Common myeloid progenitor, CD34-positive (primary cell): Measurements from ENCODE around the gene TNFSF15.

Experiments
- CTCF ChIA-PET: fragments of 350-600 bp; sonication (Branson Sonifier 250); formaldehyde crosslinking; loops from one replicate; lab custom pipeline; 2021; ENCODE audit warnings: antibody characterized with exemption; lab: Charles Lee
- POLR2A ChIA-PET: fragments of 350-600 bp; sonication (Branson Sonifier 250); formaldehyde crosslinking; loops from one replicate; lab custom pipeline; 2021; ENCODE audit warnings: antibody characterized with exemption; lab: Charles Lee
- DNase-seq, 3 donors: peaks; one replicate each; pipeline versions ENCODE4 v3.0.0 to v3.0.0-alpha.2; 2013
- H3K27ac ChIP-seq, 2 experiments: 1 replicate in 1 of 2; 2 replicates in 1 of 2; pipeline ENCODE4 v1.7.0; 2013; ENCODE audit warnings: inconsistent platforms in 2 of 2, low read length in 2 of 2, mild to moderate bottlenecking in 2 of 2, low read depth in 1 of 2, moderate library complexity in 1 of 2; ENCODE audit not compliant: severe bottlenecking in 2 of 2, insufficient read depth in 1 of 2, poor library complexity in 1 of 2
- H3K27me3 ChIP-seq, 5 experiments: replicated peaks in 2 of 5; 1 replicate in 3 of 5; 2 replicates in 2 of 5; pipeline versions ENCODE4 v1.6.1 to v1.7.0; 2013; ENCODE audit warnings: low read length in 4 of 5, mild to moderate bottlenecking in 2 of 5, moderate library complexity in 2 of 5, inconsistent platforms in 1 of 5; ENCODE audit not compliant: insufficient read depth in 5 of 5, control insufficient read depth in 4 of 5
- H3K36me3 ChIP-seq, 4 experiments: 1 replicate in 2 of 4; 2 replicates in 2 of 4; pipeline versions ENCODE4 v1.6.1 to v1.7.0; 2013; ENCODE audit warnings: low read length in 3 of 4, control low read depth in 1 of 4, mild to moderate bottlenecking in 1 of 4; ENCODE audit not compliant: control insufficient read depth in 4 of 4, insufficient read depth in 4 of 4
- H3K4me1 ChIP-seq, 4 experiments: 1 replicate in 3 of 4; 2 replicates in 1 of 4; pipeline versions ENCODE4 v1.6.1 to v1.7.1; 2013; ENCODE audit warnings: low read length in 3 of 4, mild to moderate bottlenecking in 3 of 4, control low read depth in 1 of 4, inconsistent platforms in 1 of 4, moderate library complexity in 1 of 4; ENCODE audit not compliant: control insufficient read depth in 4 of 4, insufficient read depth in 4 of 4; ENCODE audit errors: control extremely low read depth in 1 of 4
- H3K4me3 ChIP-seq, 7 experiments: 1 replicate in 4 of 7; 2 replicates in 3 of 7; pipeline versions ENCODE4 v1.5.1 to v1.7.0; 2013; ENCODE audit warnings: mild to moderate bottlenecking in 7 of 7, low read length in 6 of 7, moderate library complexity in 6 of 7, inconsistent platforms in 2 of 7, low read depth in 2 of 7, control low read depth in 1 of 7; ENCODE audit not compliant: insufficient read depth in 4 of 7, control insufficient read depth in 1 of 7; ENCODE audit errors: extremely low read depth in 1 of 7
- H3K9me3 ChIP-seq, 5 experiments: 1 replicate in 4 of 5; 2 replicates in 1 of 5; pipeline versions ENCODE4 v1.6.1 to v1.7.1; 2013; ENCODE audit warnings: low read length in 4 of 5, mild to moderate bottlenecking in 2 of 5, inconsistent platforms in 1 of 5, low read depth in 1 of 5, moderate library complexity in 1 of 5; ENCODE audit not compliant: control insufficient read depth in 4 of 5, insufficient read depth in 2 of 5; ENCODE audit errors: control extremely low read depth in 1 of 5
- WGBS: methylation state at CpG from one replicate; pipeline ENCODE4 v1.1.5; 2013; ENCODE audit not compliant: insufficient coverage; 5-methylcytosine and 5-hydroxymethylcytosine counted together

TNFSF15 gene

GRCh38 chr9:114771889-114772288 is 34.0 kb downstream of the TNFSF15 start:
- Histone ChIP-seq H3K9me3 (no peaks in the 10 kb centered on the region), H3K36me3 (no peaks in the 10 kb centered on the region), H3K4me1 (peaks cover 0 to 11% (median 5%) of the 10 kb centered on the region in 4 experiments), H3K27me3 (no peaks in the 10 kb centered on the region), H3K4me3 (no peak overlapping the region), H3K27ac (no peak overlapping the region)
- CTCF ChIA-PET: no interaction called here
- no peak for DNase-seq
- no CpG with 5 or more reads among the region's 6 CpGs for WGBS
- POLR2A ChIA-PET: no interaction called here

- Histone ChIP-seq H3K4me1 (peaks cover 0 to 4% (median under 1%) of the 10 kb centered on the region in 4 experiments), H3K4me3 (no peak overlapping the region), H3K9me3 (no peaks in the 10 kb centered on the region), H3K27me3 (no peaks in the 10 kb centered on the region), H3K27ac (no peak overlapping the region), H3K36me3 (no peaks in the 10 kb centered on the region)
- ChIA-PET POLR2A (no interaction called here), CTCF (interaction anchor here (1.0 kb wide), 1 partner anchor 14 kb away, joined by 3 read pairs; no protein-coding TSS in a partner anchor)
- DNase-seq: no peak
- 97% methylated on average over 3 of the region's 3 CpGs for WGBS
Measured at GRCh38 chr9:114770991-114771390, 34.8 kb downstream of the TNFSF15 start.

GRCh38 chr9:114769624-114770023 is 36.2 kb downstream of the TNFSF15 start:
- WGBS: no CpG with 5 or more reads among the region's 1 CpG
- no peak for DNase-seq
- POLR2A ChIA-PET: no interaction called here
- Histone ChIP-seq H3K9me3 (no peaks in the 10 kb centered on the region), H3K27ac (no peak overlapping the region), H3K36me3 (no peaks in the 10 kb centered on the region), H3K27me3 (no peaks in the 10 kb centered on the region), H3K4me3 (no peak overlapping the region), H3K4me1 (no peaks in the 10 kb centered on the region)
- CTCF ChIA-PET: interaction anchor here (1.0 kb wide), 1 partner anchor 15 kb away, joined by 3 read pairs; no protein-coding TSS in a partner anchor

- peaks cover 0 to 7% (median 3%) of the 10 kb centered on the region in 5 experiments for H3K9me3 ChIP-seq
- no peak for DNase-seq
- WGBS: 92% methylated on average over 2 of the region's 4 CpGs
- ChIA-PET CTCF (no interaction called here), POLR2A (no interaction called here)
- no peaks in the 10 kb centered on the region for H3K4me1 ChIP-seq
- H3K36me3 ChIP-seq: no peaks in the 10 kb centered on the region
- no peaks in the 10 kb centered on the region for H3K27me3 ChIP-seq
- H3K27ac ChIP-seq: no peak overlapping the region
- no peak overlapping the region for H3K4me3 ChIP-seq
Measured at GRCh38 chr9:114763220-114763619, 42.6 kb downstream of the TNFSF15 start.

GRCh38 chr9:114761523-114761922 is 44.3 kb downstream of the TNFSF15 start:
- Histone ChIP-seq H3K27ac (no peak overlapping the region), H3K4me1 (peaks cover 0 to 7% (median 0%) of the 10 kb centered on the region in 4 experiments), H3K27me3 (no peaks in the 10 kb centered on the region), H3K9me3 (peaks cover 0 to 7% (median 3%) of the 10 kb centered on the region in 5 experiments), H3K36me3 (no peaks in the 10 kb centered on the region), H3K4me3 (no peak overlapping the region)
- DNase-seq: no peak
- WGBS: 100% methylated on average over 1 of the region's 2 CpGs
- CTCF ChIA-PET: interaction anchor here (0.9 kb wide), 1 partner anchor 81 kb away, joined by 4 read pairs; no protein-coding TSS in a partner anchor
- POLR2A ChIA-PET: interaction anchor here (0.6 kb wide), 1 partner anchor 25 kb away, joined by 4 read pairs; no protein-coding TSS in a partner anchor

- Histone ChIP-seq H3K27ac (no peak overlapping the region), H3K4me3 (no peak overlapping the region), H3K27me3 (no peaks in the 10 kb centered on the region), H3K36me3 (no peaks in the 10 kb centered on the region), H3K9me3 (peaks cover 0 to 7% (median 3%) of the 10 kb centered on the region in 5 experiments), H3K4me1 (peaks cover 0 to 14% (median 0%) of the 10 kb centered on the region in 4 experiments)
- DNase-seq: no peak
- 98% methylated on average over 7 of the region's 7 CpGs for WGBS
- ChIA-PET CTCF (interaction anchor here (1.2 kb wide), 1 partner anchor 19 kb away, joined by 4 read pairs; no protein-coding TSS in a partner anchor), POLR2A (no interaction called here)
Measured at GRCh38 chr9:114759512-114760341, 46.1 kb downstream of the TNFSF15 start.

GRCh38 chr9:114757984-114758383 is 47.9 kb downstream of the TNFSF15 start:
- POLR2A ChIA-PET: no interaction called here
- CTCF ChIA-PET: interaction anchor here (1.0 kb wide), 1 partner anchor 9 kb away, joined by 3 read pairs; no protein-coding TSS in a partner anchor
- Histone ChIP-seq H3K27me3 (no peaks in the 10 kb centered on the region), H3K4me3 (no peak overlapping the region), H3K9me3 (peaks cover 0 to 7% (median 3%) of the 10 kb centered on the region in 5 experiments), H3K27ac (no peak overlapping the region), H3K4me1 (peaks cover 0 to 28% (median 5%) of the 10 kb centered on the region in 4 experiments), H3K36me3 (no peaks in the 10 kb centered on the region)
- no peak for DNase-seq
- WGBS: 99% methylated on average over 7 of the region's 9 CpGs
